Transverse colon (tissue), 4 donors: Measurements from ENCODE around the gene MIDN.

Experiments used
- POLR2AphosphoS5 ChIP-seq, 3 donors: sonication (generic); formaldehyde crosslinking; IDR thresholded peaks; one replicate each; pipeline ENCODE4 v1.6.1; 2016; ENCODE audit warnings: antibody characterized with exemption in 3 of 3
- TF ChIP-seq, protein P1 (sequence below), 5 experiments: fragments of 200-600 bp in 3 of 5; fragments of 450-650 bp in 2 of 5; sonication (generic) in 3 of 5; IDR thresholded peaks; 1 replicate in 2 of 5; 2 replicates in 3 of 5; pipeline ENCODE4 v1.5.1; 2016 to 2017; ENCODE audit warnings: antibody characterized with exemption in 5 of 5, inconsistent platforms in 3 of 5, mild to moderate bottlenecking in 2 of 5, moderate library complexity in 1 of 5

DNA sequence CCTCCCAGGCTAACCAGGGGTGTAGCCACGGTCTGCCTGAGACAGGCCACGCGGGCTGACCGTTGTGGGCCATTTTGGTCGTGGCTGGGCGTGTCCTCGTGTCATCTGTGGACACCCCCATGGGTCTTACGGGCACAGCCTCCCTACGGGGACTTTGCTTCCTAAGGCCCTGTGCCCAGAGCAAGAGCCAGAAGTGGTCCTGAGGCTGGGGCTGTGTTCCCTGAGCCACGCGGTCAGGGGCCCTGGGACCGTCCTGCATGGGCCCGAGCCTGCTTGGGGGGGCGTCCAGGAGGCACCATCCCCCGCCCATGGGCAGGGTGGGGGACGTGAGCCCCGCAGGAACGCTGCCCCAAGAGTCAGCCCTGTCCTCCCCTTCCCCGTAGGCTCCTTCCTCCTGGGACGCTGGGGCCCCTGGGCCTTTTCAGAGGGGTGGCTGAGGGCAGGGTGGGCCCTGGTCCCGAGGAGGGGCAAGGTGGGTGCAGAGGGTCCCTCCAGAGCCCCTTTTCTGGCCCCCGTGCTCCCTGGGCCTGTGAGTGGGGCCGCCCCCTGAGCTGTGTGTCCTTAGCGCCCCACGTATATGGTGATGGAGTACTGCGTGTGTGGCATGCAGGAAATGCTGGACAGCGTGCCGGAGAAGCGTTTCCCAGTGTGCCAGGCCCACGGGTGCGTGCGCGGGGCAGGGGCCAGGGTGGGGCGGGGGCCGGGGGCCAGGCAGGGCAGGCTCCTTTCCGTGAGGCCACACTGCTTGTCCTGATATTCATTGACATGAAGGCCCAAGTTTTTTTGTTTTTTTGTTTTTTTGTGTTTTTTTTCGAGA, 29.4 kb upstream of the MIDN start:
- TF ChIP-seq, protein P1, sequence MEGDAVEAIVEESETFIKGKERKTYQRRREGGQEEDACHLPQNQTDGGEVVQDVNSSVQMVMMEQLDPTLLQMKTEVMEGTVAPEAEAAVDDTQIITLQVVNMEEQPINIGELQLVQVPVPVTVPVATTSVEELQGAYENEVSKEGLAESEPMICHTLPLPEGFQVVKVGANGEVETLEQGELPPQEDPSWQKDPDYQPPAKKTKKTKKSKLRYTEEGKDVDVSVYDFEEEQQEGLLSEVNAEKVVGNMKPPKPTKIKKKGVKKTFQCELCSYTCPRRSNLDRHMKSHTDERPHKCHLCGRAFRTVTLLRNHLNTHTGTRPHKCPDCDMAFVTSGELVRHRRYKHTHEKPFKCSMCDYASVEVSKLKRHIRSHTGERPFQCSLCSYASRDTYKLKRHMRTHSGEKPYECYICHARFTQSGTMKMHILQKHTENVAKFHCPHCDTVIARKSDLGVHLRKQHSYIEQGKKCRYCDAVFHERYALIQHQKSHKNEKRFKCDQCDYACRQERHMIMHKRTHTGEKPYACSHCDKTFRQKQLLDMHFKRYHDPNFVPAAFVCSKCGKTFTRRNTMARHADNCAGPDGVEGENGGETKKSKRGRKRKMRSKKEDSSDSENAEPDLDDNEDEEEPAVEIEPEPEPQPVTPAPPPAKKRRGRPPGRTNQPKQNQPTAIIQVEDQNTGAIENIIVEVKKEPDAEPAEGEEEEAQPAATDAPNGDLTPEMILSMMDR (IDR thresholded peaks at IDR 0.05) = no peak
- no peak for TF ChIP-seq POLR2AphosphoS5 (IDR thresholded peaks at IDR 0.05)
